ENCODE data around the gene TPP1.

DNA sequence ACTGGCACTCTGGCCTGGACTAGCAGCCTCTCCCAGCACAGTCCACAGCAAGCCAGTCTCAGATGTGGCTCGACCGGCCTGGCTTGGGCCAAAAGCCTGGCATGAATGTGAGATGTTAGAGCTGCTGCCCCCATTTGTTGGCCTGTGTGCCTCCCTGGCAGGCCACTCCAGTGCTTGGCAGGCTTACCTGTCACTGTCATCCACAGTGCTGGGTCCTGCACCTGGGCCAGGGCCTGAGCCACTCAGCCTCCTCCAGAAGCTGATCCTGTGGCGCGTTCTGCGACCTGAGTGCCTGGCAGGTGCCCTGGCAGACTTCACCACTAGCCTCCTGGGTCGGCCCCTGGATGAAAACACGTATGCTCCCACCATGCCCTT lies 51.9 kb downstream of the TPP1 start:
- TF ChIP-seq POLR2A (IDR thresholded peaks at IDR 0.05): no peak
- TF ChIP-seq, protein P1, sequence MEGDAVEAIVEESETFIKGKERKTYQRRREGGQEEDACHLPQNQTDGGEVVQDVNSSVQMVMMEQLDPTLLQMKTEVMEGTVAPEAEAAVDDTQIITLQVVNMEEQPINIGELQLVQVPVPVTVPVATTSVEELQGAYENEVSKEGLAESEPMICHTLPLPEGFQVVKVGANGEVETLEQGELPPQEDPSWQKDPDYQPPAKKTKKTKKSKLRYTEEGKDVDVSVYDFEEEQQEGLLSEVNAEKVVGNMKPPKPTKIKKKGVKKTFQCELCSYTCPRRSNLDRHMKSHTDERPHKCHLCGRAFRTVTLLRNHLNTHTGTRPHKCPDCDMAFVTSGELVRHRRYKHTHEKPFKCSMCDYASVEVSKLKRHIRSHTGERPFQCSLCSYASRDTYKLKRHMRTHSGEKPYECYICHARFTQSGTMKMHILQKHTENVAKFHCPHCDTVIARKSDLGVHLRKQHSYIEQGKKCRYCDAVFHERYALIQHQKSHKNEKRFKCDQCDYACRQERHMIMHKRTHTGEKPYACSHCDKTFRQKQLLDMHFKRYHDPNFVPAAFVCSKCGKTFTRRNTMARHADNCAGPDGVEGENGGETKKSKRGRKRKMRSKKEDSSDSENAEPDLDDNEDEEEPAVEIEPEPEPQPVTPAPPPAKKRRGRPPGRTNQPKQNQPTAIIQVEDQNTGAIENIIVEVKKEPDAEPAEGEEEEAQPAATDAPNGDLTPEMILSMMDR (IDR thresholded peaks at IDR 0.05): no peak
